Bronchial smooth muscle cell (primary cell): ENCODE results near the gene FEM1C. TPM values are rescaled to one million over a fixed set of nuclear protein-coding genes. Genes with fewer than 3 reads are reported as not detected.

Experiments used
- total RNA-seq: library from RNA; depleted of rRNA; stranded (reverse); fragments of >200 nt; gene quantifications from 2 replicates; pipeline ENCODE4 v1.2.1, GENCODE V29; 2014

The FEM1C gene, protein sequence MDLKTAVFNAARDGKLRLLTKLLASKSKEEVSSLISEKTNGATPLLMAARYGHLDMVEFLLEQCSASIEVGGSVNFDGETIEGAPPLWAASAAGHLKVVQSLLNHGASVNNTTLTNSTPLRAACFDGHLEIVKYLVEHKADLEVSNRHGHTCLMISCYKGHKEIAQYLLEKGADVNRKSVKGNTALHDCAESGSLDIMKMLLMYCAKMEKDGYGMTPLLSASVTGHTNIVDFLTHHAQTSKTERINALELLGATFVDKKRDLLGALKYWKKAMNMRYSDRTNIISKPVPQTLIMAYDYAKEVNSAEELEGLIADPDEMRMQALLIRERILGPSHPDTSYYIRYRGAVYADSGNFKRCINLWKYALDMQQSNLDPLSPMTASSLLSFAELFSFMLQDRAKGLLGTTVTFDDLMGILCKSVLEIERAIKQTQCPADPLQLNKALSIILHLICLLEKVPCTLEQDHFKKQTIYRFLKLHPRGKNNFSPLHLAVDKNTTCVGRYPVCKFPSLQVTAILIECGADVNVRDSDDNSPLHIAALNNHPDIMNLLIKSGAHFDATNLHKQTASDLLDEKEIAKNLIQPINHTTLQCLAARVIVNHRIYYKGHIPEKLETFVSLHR
- 14.9 and 17.5 TPM in 2 replicates for total RNA-seq

DNA sequence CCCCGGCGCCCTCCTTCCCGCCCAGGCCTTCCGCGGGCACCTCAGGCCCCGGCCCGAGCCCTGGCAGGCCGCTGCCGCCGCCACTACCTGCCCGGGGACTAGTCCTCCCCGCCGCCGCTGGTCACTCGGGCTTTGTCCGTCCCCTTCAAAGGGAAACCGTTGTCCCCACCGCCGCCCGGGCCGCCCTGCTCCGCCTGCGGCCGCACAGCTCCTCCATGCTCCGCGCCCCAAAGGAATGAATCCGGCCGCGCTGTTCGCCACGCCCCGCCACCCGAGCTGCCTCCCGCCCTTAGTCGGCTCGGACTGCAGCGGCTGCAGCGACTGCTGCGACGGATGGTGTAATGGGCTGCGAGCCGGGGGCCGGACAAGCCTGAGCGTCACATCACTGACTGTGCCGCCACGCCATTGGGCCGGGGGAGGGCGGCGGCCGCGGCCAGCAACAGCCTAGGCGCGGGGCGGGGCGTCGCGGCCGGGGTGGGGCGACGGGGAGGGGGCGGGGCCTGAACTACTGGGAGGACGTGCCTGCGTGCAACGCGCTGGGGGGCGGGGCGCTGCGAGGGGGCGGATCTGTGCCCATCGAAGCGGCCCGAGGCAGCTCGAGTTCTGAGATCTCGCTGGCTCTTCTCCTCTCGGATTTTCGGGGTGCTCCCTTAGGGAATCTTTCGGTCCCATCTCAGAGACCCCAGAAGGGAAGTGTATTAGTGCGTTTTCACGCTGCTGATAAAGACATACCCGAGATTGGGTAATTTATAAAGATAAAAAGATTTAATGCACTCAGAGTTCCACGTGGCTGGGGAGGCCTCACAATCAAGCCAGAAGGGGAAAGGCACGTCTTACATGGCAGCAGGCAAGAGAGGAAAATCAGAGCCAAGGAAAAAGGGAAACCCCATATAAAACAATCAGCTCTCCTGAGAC lies at the start of gene FEM1C:
TSS of gene FEM1C (minus strand) at position 340 of the 915 bp plus-strand sequence. CDS start 1,282 bp downstream, outside the sequence.

Other genes with a start within 250 kb of the FEM1C start
- gene CCDC112, start 248.1 kb downstream of the FEM1C start, total RNA-seq = 1.8 and 6.0 TPM in 2 replicates
- 3.0 and 4.1 TPM in 2 replicates for gene TICAM2, start 57.7 kb upstream of the FEM1C start, total RNA-seq
- 38.6 and 85.0 TPM in 2 replicates for gene TMED7, start 81.3 kb upstream of the FEM1C start, total RNA-seq